ENCODE data around the gene PTPN20. TPM values are rescaled to one million over a fixed set of nuclear protein-coding genes. Genes with fewer than 3 reads are reported as not detected.

Gene PTPN20
- total and polyA plus RNA-seq, 11 donors, result 4.0 to 18.1 (median 13.3) TPM

DNA sequence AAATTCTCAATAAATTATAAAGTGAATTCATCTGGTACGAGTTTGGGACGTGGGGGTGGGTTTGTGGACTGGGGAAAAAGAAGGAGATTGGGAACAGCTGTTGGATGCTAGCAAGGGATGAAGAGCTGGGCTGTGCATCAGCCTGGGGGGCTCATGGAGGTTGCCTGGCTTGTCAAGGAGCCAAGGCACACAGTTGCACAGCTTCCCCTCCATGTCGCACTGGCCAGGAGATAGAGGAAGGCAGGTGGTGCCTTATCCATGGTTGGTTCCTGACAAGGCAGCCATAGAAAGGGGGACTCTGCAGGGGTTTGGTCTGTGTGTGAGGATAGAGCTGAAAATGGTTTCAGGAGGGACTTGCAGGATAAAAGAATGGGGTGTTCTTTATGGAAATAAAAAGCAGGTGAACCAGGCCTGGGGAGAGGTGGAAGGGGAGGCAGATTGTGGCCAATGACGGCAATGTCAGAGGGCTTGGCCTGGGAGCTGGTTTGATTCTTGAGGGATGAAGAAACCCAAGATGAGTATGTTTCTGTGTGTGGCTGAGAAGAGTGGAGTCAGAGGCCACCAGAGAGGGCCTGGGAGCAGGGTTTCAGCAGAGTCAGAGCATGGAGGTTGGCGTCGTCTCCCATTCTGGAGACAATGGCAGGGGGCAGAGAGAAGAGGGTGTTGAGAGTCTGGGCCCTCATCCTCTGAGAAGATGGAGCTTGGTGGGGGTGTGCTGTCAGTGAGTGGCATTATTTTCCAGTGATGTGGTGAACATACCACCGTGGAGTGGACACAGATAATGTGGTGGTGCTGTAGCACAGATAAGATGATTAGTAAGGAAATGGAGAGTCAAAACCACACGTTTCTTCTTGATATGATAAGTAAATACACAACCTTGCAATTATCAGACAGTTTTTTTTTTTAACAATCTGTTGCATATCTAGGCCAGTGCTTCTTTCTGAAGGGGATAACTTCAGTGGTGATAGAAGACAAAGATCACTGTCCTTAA lies 108.2 kb downstream of the PTPN20 start:
- intact Hi-C loops (cut with DNase I), result loop anchor here in 2 of 10 donors (5.0 to 10.0 kb wide), 2 partner anchors 293 to 295 kb away; no protein-coding TSS in a partner anchor
- Histone ChIP-seq H3K4me3 (no peak overlapping the region), H3K9me3 (peaks cover 0 to 8% (median 0%) of the 10 kb centered on the region in 12 donors), H3K27me3 (no peaks in the 10 kb centered on the region), H3K27ac (no peak overlapping the region), H3K36me3 (no peaks in the 10 kb centered on the region), H3K4me1 (peaks cover 0 to 5% (median 0%) of the 10 kb centered on the region in 12 donors)
- ATAC-seq (no peak), DNase-seq (no peak)
- no peak for TF ChIP-seq POLR2A (IDR thresholded peaks at IDR 0.05)
- TF ChIP-seq, protein P1, sequence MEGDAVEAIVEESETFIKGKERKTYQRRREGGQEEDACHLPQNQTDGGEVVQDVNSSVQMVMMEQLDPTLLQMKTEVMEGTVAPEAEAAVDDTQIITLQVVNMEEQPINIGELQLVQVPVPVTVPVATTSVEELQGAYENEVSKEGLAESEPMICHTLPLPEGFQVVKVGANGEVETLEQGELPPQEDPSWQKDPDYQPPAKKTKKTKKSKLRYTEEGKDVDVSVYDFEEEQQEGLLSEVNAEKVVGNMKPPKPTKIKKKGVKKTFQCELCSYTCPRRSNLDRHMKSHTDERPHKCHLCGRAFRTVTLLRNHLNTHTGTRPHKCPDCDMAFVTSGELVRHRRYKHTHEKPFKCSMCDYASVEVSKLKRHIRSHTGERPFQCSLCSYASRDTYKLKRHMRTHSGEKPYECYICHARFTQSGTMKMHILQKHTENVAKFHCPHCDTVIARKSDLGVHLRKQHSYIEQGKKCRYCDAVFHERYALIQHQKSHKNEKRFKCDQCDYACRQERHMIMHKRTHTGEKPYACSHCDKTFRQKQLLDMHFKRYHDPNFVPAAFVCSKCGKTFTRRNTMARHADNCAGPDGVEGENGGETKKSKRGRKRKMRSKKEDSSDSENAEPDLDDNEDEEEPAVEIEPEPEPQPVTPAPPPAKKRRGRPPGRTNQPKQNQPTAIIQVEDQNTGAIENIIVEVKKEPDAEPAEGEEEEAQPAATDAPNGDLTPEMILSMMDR (IDR thresholded peaks at IDR 0.05), result no peak
- WGBS, 4 donors, result 65 to 72% (median 69%) methylated on average over 8 of the region's 8 CpGs

DNA sequence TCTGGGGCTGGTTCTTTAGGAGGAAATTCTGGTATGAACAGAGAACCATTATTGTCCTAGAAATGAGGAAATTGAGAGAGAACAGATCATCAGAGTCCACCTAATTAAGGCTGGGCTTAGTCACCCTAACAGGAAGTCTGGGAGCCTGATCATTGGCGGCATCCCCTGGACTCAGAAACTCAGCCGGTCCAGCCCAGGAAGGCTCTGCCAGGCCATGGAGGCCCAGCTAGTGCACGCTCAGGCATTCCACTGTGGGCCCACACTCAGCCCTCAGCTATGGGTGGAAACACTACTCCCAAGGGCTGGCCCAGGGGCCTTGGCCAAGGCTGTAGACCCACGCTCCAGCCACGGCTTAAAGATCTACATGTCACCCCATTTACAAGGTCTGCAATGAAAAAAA lies 109.2 kb downstream of the PTPN20 start:
- TF ChIP-seq POLR2A (IDR thresholded peaks at IDR 0.05), result no peak
- TF ChIP-seq, protein P1 (IDR thresholded peaks at IDR 0.05), result no peak
- intact Hi-C loops (cut with DNase I), result loop anchor here in 2 of 10 donors (5.0 to 10.0 kb wide), 2 partner anchors 292 to 294 kb away; no protein-coding TSS in a partner anchor
- DNase-seq, result no peak

DNA sequence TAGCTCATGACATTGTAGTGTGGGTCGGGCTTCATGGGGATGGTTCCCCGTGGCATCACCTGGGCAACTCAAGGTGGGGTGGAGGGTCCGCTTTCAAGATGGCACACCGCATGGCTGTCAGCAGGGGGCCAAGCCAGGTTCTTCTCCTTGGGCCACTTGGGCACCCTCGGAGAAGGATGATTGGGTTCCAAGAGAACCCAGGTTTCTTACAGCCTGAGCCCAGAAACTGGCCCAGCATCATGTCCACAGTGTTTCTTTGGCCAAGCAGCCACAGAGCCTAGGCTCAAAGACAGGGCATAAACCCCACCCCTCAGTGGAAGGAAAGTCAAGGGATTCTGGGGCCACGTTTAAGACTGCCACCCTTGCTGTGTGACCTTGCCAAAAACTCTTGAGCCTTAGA lies 110.6 kb downstream of the PTPN20 start:
- Histone ChIP-seq H3K27ac (no peak overlapping the region), H3K9me3 (peaks cover 0 to 8% (median 0%) of the 10 kb centered on the region in 12 donors), H3K4me1 (peaks cover 0 to 9% (median 0%) of the 10 kb centered on the region in 12 donors), H3K27me3 (no peaks in the 10 kb centered on the region), H3K4me3 (no peak overlapping the region), H3K36me3 (no peaks in the 10 kb centered on the region)
- TF ChIP-seq, protein P1 (IDR thresholded peaks at IDR 0.05), result no peak
- DNase-seq (no peak), ATAC-seq (no peak)
- intact Hi-C loops (cut with DNase I), result loop anchor here in 3 of 10 donors (1.0 to 10.0 kb wide), 3 partner anchors 28 to 293 kb away; no protein-coding TSS in a partner anchor
- 76 to 95% (median 86%) methylated on average over 5 to 6 of the region's 6 CpGs for WGBS, 4 donors

More for the DNA sequence above, 109.2 kb downstream of the PTPN20 start:
- peak in 1 of 4 donors; percentile 39 for ATAC-seq
- H3K27me3 ChIP-seq, result no peaks in the 10 kb centered on the region
- no peaks in the 10 kb centered on the region for H3K36me3 ChIP-seq
- WGBS, 4 donors, result 67 to 89% (median 75%) methylated on average over 5 of the region's 5 CpGs
- H3K4me3 ChIP-seq, result no peak overlapping the region
- peaks cover 0 to 8% (median 0%) of the 10 kb centered on the region in 12 donors for H3K9me3 ChIP-seq
- H3K4me1 ChIP-seq, result peaks cover 0 to 5% (median 0%) of the 10 kb centered on the region in 12 donors
- no peak overlapping the region for H3K27ac ChIP-seq
